ENCODE data around the gene ARHGAP40. TPM values are rescaled to one million over a fixed set of nuclear protein-coding genes. Genes with fewer than 3 reads are reported as not detected.

The ARHGAP40 gene
- total and polyA plus RNA-seq, 2 of the 13 experiments (the other 11 are each of a cell fraction or from before 2014, with no cell fraction given): 0.75 to 2.1 TPM

DNA sequence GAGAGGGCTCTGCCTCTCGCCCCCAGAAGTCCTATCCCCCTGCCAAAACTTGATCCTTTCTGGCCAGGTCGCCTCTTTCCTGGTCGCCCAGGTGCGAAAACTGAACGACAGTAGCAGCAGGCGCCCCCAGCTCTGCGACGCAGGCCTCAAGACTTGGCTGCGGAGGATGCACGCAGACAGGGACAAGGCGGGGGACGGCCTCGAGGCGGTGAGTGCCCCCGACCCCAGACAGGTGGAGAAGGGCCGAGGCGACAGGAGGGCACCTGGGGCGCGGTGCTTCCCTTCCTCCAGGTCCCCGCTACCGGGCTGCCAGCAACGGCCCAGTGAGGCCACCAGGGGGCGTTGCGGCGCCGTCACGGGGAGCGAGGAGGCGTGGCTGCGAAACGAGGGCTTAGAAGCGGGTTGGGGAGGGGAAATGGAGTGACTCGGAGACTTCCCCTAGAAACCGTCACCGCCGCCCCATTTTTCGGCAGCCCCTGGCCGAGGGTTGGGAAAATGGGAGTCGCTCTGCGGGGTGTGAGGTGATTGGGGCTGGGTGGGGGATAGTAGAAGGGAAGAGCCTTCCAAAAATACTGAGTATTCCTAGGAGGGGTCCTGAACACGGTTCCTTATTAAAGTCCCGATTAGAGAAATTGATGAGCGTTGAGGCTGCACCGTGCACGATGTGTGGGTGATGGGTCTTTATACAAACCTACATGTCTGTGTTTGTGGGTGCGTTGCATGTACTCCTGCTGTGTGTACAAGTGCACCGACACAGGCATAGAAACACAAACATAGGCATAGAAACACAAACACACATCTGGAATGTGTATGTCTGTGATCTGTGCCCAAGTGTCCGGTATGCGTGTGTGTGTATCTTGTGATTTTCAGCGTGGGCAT, 44.6 kb downstream of the ARHGAP40 start (continued):
- no peak for TF ChIP-seq TCF7 (IDR thresholded peaks at IDR 0.05; ENCODE audit: low read depth)
- peak; percentile 42; the same call in 1 of the 2 replicates for TF ChIP-seq NFKBIZ (CRISPR knock-in tag; IDR thresholded peaks at IDR 0.05)
- TF ChIP-seq, protein P1, sequence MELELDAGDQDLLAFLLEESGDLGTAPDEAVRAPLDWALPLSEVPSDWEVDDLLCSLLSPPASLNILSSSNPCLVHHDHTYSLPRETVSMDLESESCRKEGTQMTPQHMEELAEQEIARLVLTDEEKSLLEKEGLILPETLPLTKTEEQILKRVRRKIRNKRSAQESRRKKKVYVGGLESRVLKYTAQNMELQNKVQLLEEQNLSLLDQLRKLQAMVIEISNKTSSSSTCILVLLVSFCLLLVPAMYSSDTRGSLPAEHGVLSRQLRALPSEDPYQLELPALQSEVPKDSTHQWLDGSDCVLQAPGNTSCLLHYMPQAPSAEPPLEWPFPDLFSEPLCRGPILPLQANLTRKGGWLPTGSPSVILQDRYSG (CRISPR knock-in tag; IDR thresholded peaks at IDR 0.05): no peak
- no peak for TF ChIP-seq MTF1 (CRISPR knock-in tag; IDR thresholded peaks at IDR 0.05)
- TF ChIP-seq PAX8 (CRISPR knock-in tag; IDR thresholded peaks at IDR 0.05; ENCODE audit: borderline replicate concordance): 0 out of 2 replicates have a peak, but pooled peaks have one; percentile 68
- TF ChIP-seq ZNF230 (CRISPR knock-in tag; IDR thresholded peaks at IDR 0.05): peak; percentile 94
- peak; percentile 95; the same call in 1 of the 2 replicates for TF ChIP-seq ZNF782 (CRISPR knock-in tag; IDR thresholded peaks at IDR 0.05; ENCODE audit: borderline replicate concordance)
- TF ChIP-seq RELA (CRISPR knock-in tag; IDR thresholded peaks at IDR 0.05): peak; percentile 30; the same call in 1 of the 2 replicates
- no peak for TF ChIP-seq HMGA1 (CRISPR knock-in tag; conservative IDR thresholded peaks at IDR 0.05)
- TF ChIP-seq, protein P2, sequence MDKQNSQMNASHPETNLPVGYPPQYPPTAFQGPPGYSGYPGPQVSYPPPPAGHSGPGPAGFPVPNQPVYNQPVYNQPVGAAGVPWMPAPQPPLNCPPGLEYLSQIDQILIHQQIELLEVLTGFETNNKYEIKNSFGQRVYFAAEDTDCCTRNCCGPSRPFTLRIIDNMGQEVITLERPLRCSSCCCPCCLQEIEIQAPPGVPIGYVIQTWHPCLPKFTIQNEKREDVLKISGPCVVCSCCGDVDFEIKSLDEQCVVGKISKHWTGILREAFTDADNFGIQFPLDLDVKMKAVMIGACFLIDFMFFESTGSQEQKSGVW (CRISPR knock-in tag; IDR thresholded peaks at IDR 0.05; ENCODE audit: borderline replicate concordance): no peak
- TF ChIP-seq HNF1B (CRISPR knock-in tag; IDR thresholded peaks at IDR 0.05): peak; percentile 85
- TF ChIP-seq PHF5A (CRISPR knock-in tag; IDR thresholded peaks at IDR 0.05; ENCODE audit: low read depth, unreplicated experiment): peak; percentile 52
- no peak for TF ChIP-seq ZNF703 (CRISPR knock-in tag; IDR thresholded peaks at IDR 0.05; ENCODE audit: borderline replicate concordance)
- TF ChIP-seq TP53 (CRISPR knock-in tag; conservative IDR thresholded peaks at IDR 0.05): no peak
- TF ChIP-seq ZMYM2 (CRISPR knock-in tag; IDR thresholded peaks at IDR 0.05): no peak
- no peak for TF ChIP-seq ZNF784 (CRISPR knock-in tag; IDR thresholded peaks at IDR 0.05; ENCODE audit: borderline replicate concordance)
- no peak for TF ChIP-seq ZNF816 (CRISPR knock-in tag; IDR thresholded peaks at IDR 0.05; ENCODE audit: borderline replicate concordance)
- no peak for TF ChIP-seq HDAC6 (IDR thresholded peaks at IDR 0.05; ENCODE audit: low read depth, low read length)
- no peak for TF ChIP-seq ZNF468 (CRISPR knock-in tag; IDR thresholded peaks at IDR 0.05)
- TF ChIP-seq FOXK1 (CRISPR knock-in tag; IDR thresholded peaks at IDR 0.05; ENCODE audit: borderline replicate concordance, low read depth): peak; percentile 56; the same call in 1 of the 2 replicates
- TF ChIP-seq, protein P3, sequence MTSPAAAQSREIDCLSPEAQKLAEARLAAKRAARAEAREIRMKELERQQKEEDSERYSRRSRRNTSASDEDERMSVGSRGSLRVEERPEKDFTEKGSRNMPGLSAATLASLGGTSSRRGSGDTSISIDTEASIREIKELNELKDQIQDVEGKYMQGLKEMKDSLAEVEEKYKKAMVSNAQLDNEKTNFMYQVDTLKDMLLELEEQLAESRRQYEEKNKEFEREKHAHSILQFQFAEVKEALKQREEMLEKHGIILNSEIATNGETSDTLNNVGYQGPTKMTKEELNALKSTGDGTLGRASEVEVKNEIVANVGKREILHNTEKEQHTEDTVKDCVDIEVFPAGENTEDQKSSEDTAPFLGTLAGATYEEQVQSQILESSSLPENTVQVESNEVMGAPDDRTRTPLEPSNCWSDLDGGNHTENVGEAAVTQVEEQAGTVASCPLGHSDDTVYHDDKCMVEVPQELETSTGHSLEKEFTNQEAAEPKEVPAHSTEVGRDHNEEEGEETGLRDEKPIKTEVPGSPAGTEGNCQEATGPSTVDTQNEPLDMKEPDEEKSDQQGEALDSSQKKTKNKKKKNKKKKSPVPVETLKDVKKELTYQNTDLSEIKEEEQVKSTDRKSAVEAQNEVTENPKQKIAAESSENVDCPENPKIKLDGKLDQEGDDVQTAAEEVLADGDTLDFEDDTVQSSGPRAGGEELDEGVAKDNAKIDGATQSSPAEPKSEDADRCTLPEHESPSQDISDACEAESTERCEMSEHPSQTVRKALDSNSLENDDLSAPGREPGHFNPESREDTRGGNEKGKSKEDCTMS (CRISPR knock-in tag; conservative IDR thresholded peaks at IDR 0.05): no peak
- no peak for TF ChIP-seq NFIC (IDR thresholded peaks at IDR 0.05; ENCODE audit: low read length)
- TF ChIP-seq DMAP1 (CRISPR knock-in tag; IDR thresholded peaks at IDR 0.05): no peak
- TF ChIP-seq RFX3 (CRISPR knock-in tag; IDR thresholded peaks at IDR 0.05): no peak
